Measurements from ENCODE around the gene CWF19L2. TPM values are rescaled to one million over a fixed set of nuclear protein-coding genes. Genes with fewer than 3 reads are reported as not detected.

Gene CWF19L2
- total and polyA plus RNA-seq, 2 of the 8 experiments (the other 6 are each of a cell fraction or from before 2014, with no cell fraction given), result 2.2 to 16.6 TPM

GRCh38 chr11:107293677-107294344 lies 163.8 kb downstream of the CWF19L2 start (continued):
- TF ChIP-seq HDAC6 (IDR thresholded peaks at IDR 0.05; ENCODE audit: low read depth, low read length), result no peak
